Inferior parietal cortex (tissue), 1 donor: ENCODE data around the gene CROCC2.
A peak's percentile ranks its signal among the peaks of the same experiment; 100 is the strongest.

Source experiments
- DNase-seq: peaks from one replicate; pipeline ENCODE4 v3.0.0-alpha.2; 2016; ENCODE audit errors: extremely low spot score

The CROCC2 gene

DNA sequence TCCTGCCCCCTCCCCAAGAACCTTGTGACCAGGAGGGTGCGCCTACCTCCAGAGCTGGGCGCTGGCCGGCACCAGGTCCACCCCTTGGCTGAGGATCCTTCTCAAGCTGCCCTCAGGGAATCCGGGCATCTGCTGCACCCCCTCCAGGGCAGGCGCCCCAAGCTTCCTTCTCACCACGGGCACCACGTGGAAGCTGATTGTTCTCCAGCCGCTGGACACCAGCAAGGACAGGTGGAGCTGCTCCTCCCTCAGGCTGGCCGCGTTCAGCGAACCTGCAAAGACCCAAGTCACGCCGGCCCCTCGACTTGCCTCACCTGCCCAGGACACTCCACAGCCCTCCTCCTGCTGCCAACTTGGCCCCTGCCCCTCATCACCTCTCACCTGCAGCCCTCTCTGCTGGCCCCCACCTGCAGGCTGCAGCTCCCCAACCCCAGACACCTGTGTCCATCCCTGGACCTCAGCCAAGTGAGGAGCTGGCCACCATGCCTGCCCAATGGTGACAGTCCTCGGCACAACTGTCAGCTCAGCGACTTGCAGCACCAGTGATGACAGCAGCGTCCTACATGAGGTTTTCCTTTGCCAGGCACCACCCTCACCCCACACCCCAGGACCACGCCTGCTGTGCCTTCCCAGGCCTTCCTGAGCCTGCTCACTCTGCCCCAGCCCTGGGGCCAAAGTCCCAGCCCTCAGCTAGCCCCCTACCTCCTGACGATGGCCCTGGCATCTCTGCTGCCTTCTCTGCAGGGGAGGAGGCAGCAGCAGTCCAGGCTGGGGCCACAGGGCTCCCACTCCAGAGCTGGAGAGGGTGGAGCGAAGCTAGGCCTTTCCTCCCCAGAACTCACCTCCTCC, 14.4 kb upstream of the CROCC2 start:
- no peak for DNase-seq

DNA sequence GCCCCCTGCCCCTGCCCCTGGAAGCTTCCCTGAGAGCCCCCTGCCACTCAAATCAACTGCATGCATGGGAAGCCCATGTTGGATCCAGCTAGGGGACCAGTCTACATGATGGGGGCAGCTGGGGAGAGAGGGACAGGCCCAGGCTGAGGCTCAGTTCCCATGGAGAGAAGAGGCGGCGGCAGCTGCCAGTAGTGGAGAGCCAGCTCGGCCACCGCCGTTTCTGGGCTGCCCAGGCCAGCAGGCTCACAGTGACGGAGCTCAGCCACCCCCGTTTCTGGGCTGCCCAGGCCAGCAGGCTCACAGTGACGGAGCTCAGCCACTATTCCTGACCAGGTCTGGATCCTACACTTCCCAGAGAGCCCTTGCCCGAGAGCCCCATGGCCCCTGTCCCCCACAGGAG, 13.8 kb upstream of the CROCC2 start:
- DNase-seq = no peak

DNA sequence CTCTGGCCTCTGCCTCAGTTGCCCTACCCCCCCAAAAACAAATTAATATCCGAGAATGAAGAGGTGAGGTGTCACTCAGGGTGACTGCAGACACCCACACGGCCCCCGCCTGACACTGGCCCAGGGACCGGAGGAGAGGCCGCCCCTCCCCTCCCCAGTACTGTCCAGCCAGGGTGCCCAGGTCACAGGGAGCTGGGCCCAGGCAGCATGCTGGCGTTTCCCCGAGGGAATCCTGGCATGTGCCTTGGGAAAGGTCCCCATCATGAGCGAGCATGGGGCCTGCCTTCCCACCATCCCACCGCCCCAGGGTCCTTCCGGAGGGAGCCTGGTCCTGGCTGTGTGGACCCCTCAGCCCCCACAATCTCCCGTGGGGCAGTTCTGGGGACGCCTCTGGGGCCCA, 13.2 kb upstream of the CROCC2 start:
- DNase-seq = no peak

DNA sequence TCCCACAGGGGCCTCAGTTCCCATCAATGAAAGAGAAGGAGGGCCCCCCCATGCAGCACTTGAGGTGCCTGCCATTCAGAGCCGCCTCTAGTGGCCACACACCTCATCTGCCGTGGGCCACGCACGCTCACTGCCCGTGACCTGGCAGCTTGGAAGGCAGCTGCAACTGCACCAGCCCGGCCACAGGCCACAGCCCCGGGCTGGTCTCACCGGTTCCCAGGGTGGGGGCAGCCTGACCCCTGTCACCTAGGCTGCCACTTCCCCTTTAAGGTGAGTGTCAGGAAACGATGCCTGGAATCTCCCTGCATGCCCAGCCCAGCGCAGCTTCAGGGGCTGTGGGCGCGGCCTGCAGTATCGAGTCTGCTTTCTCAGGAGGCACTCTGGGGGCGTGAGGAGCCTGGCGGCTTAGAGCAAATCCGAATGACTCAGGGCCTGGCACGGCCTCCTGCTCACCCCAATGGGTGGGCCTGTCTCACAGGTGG, 12.7 kb upstream of the CROCC2 start:
- DNase-seq = no peak

DNA sequence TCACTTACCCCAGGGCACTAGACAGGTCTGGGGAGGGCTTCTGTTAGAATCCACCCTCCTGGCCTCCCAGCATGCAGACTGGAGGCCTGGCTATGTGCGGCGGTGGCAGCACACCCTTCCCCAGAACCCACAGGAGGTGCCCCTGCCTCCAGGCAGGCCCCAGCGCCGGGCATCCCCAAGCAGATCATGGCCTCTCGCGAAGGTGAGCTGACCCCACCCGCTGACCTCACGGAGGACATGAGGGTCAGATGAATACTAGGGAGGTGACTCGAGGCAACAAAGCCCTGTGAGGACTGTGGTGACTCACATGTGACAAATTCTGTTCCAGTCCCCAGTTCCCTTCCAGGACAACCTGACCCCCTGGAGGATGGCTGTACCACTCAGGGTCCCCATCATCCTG, 12.1 kb upstream of the CROCC2 start:
- DNase-seq = no peak

DNA sequence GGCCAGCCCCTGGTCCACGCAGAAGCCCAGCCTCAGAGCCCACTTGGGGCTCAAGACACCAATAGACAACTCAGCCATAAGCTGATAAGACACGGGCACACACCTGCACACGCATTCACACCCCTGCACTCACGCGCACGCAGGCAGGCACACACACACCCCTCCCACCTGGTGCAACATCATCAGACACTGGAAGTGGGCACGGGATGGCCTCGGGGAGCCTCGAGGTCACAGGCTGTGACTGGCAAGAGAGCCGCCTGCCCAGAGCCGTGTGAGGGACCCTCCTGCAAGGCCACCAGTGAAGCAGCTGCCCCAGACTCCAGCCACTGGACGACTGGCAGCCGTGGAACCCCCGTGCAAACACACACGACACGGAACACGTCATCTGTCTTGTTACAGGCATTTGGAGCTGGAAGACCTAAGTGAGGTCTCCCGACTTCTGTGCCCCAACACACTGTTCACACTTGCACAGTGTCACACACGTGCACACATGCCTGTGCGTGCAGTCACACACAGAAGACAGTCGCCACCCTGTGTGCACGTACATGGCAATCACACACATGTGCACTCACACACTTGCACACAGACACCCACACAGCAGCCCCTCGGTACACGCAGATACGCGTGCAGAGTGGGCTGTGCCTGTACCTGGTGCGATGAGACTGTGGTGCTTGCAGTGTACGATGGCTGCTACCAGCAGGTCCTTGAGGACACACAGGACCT, 11.1 kb upstream of the CROCC2 start:
- no peak for DNase-seq

DNA sequence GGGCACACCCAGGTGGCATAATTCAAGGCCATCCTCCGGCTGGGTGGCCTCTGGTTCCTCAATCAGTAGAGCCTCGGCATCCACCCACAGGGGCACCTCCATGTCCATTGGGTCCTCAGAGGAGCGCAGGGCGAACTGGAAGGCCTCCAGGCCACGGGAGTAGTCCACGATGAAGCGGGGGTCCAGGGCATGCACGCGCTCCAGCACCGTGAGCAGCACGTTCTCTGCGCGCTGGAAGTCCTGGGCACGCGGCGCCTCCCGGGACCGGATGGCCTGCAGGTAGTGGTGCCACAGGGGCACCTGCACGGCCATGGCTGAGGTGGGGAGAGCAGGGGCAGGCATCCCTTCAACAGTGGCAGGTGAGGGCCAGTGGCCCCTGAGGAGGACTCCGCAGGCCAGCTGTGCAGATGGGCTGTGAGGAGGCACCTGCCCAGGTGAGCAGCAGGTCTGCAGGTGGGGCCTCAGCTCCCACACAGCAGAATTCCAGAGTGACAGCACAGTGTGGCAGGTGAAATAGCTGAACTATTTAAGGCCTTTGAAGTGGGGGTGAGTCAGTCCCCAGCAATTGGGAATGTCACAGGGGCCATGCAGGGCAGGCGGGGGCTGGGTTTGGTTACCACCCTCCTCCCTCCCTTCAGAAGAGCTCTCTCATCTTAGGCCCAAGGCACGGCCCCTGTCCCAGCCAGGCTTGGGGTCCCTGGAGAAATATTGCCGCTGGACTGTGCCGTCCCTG, 10.3 kb upstream of the CROCC2 start, which contains the start of gene MAB21L4:
TSS of gene MAB21L4 (minus strand) at position 501 of the 733 bp plus-strand sequence. CDS start at position 342, 159 bp downstream.
- no peak for DNase-seq

DNA sequence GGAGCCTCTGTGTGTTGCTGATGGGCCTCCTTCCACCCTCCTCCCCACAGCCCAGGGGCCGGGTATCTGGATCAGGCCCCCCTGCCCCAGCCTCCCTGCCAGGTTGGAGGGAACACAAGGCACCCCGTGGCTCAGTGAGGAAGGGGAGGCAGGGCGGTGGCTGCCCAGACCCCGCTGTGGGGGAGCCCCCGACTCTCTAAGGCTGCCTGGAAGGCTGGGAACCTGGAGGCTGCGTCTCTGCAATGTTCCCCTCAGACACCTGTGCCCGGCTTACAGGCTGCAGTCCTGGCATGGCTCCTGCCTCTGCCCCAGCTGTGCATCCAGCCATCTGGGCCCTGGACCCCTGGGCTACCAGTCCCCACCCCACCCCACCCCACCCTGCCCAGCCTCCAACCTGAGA, 9.7 kb upstream of the CROCC2 start:
- no peak for DNase-seq

DNA sequence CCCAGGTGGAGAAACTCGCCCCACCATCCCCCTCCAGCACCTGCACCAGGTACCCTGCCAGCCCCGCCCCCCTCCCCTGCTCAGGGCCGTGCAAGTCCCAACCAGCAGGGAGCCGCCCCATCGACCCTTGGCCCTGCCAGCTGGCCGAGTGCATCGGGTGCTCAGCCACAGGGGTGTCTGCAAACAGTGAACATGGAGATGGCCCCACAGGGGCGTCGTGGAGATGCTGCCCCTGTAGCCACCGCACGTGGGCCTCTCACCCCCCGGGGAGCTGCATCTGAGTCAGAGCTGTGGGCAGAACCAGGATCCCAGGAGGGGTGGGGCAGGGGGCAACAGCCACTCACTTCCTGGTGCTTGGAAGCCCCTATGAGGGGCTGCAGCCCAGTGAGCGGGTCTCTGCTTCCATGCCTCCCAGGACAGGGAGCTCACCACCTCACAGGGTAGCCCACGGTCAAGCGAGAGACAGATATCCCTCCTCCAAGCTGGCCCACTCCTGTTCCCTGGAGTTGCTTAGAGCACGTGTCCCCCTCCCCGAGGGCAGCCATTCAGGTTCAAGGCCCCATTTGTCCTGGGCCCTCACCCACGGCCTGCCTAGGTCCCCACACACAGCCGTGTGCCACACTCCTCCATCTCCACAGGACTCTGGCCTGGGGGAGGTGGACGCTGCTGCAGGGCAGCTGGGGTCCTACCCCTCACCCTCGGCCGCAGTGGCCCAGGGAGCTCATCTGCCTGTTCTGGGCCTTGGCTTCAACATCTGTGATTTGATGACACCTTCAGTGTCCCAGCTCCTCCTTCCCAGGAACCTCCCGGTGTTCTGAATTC, 9.1 kb upstream of the CROCC2 start:
- DNase-seq = no peak

DNA sequence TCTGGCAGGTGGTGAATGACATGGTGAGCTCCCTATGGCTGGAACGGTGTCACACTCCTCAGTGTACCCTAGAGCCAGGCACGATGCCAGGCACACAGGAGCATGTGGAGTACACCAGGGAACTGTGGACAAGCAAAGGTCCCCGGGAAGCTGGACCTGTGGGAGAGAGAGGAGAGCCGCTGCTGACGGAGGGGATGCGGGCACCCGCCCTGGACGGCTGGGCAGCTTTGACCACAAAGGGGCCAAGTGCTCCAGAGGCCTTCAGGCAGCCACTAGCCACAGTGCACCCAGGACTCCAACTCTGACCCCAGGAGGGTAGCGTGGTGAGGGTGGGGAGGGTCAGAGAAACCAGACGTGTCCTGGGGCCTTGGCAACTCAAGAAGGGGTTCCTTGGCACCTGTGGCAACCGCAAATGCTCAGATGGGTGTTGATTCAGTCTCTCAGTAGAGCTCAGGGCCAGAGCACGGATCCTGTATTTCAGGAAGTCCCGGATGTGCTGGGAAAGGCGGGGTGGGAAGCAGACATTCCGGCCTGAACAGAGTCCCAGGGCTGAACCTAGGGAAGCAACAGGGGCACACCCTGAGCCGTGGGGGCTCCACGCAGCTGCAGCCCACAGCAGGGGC, 7.9 kb upstream of the CROCC2 start:
- peak; percentile 8 for DNase-seq

DNA sequence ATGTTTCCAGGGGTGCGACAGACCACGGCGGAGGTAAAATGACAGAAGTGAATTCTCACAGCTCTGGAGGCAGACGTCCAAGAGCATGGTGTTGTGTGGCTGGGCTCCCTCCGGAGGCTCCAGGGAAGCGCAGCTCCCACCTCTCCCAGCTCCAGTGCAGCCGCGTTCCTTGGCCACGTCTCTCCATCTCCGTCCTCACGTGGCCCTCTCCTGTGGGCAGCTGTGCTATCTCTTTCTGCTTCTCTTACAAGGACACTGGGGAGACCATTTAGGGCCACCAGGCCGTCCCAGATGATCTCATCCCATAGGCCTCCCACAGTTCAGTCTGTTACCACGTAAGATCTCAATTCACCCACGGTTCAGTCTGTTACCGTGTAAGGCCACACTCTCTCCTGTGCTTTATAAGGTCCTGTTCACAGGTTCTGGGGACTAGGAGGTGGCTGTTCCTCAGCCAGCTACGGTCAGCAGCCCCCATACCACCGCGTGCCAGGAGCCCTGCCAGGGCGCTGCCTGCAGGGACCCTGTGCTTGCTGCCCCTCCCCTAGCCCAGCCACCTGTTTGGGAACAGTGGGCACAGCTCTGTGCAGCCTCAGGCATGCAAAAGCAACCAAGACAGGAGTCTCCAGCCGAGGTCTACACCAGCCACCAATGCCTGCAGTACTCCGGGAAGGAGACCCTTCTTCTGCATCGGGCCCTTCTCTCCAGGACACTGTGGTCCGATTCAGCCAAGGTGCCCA, 7.2 kb upstream of the CROCC2 start:
- peak; percentile 9 for DNase-seq

DNA sequence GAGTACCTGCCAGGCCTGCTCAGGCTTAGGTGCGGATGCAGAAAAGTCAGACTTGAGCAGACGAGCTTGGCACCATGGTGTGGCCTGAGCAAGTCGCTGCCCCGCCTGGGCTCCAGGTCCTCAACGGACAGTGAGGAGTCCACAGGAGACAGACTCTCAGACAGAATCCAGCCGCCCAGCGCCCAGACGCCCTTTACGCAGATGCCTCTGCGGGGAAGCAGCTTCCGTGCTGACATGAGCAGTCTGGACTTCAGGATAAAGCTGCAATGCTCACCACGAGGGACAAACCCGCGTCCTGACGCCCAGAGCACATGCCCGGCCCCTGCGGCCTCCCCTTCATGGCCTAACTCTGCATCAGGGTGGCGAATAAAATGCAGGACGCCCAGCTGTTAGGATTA, 6.7 kb upstream of the CROCC2 start:
- no peak for DNase-seq

DNA sequence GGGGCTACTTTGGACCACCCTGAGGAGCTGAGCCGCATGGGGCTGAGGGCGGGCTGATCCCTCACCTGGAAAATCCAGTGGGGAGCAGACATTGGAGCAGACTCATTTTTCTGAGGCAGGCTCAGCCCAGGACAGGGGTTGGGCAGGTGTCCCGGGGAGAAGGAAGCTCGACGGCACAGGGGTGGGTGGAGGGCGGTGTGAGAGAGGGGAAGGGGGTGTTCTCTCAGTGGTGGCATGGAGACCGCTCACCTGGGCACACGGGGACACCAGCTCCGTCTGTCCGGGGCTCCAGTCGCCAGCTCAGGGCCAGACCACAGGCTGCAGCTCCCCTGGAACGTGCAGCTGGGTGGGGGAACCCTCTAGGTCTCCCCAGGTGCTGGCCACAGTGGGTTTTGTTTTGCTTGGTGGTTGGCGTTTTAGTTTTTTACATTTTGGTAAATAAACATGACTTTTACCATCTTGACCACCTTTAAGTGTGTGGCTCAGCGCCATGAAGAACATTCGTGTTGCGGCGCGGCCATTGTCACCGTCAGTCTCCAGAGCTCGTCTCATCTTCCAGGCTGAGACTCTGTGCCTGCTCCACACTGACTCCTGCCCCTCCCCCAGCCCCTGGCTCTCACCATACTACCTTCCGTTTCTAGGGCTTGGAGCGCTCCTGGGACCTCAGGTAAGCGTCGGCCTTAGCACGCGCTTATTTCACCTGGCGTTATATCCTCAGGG, 5.8 kb upstream of the CROCC2 start:
- DNase-seq = no peak

DNA sequence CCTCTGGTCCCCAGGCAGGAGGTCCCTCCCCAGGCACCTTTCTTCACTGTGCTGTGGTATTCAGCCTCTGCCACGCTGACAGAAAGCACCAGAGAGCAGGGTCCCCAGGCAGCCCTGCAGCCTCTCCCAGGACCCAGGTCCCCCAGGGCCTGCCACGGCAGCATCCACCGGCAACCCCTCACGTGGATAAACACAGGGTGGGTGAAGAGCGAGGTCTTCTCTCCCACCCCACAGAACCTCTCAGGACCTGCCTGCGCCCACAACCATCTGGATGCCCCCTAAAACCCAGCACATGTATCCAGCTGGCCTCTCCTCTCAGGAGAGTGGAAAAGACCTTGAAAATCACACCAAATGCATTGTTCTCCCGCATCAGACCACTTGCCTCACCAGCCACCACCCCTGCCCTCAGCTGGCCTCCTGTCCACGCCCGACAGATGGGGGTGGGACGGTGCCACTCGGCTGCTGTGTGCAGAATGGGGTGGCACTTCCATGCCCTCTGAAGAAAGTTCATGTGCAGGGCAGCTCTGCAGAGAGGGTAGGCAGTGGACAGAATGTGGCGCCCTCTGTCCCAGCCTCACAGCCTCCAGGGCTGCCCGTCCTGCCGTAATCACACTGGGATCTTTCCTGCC, 4.0 kb upstream of the CROCC2 start:
- no peak for DNase-seq

DNA sequence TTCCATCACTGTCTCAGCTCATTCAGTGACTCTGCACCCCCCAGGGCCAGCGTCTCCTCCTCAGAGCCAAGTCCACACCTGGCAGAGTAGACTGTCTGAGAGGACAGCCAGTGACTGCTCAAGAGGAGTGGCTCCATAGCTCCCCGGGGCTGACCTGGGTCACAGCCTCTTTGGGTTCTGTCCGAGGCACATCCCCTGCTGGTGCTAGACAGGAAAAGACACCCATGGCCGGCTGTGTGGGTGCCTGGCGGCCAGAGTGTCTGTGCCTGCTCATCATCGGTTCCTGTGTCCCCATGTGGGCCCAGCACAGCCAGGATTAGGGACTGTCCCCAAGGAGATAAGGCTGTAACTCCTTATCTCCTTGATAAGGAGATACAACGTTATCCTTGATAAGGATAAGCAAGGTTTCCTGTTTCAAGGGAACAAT, 3.5 kb upstream of the CROCC2 start:
- no peak for DNase-seq

DNA sequence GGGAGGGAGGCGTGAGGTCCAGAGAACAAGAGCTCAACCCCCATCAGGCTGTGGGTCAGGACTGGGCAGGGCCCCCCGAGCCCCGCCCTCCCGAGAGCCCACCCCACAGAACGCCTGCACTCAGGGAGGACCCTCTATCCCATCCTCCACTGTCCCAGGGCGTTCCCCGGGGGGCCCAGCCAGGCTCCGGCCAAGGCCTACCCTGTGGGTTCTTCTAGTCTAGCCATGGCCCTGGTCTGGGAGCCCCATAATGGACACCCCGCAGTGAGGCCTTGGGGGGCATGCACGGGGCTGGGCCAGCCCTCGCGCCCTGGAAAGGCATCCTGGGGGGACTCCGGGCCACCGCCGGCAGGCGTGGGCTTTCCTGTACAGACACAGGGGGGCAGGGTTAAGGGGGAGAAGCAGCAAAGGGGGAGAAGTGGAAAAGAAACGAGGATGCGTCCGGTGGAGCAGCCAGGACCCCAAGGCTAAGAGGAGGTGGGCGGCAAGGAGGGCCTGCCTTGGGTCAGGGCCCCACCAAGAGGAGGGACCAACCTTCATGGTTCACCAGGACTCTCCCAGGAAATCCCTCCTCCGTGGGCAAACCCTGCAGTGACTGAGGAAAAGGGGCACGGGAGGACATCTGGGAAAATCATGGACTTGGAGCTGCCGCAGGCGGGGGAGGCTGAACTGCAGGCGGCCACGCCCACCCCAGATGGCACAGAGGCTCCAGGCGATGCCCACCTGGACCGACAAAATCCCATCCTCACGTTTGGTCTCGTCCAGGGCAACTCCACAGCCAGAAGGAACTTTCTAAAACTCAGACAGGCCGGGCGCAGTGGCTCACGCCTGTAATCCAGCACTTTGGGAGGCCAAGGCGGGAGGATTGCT, 2.7 kb upstream of the CROCC2 start:
- no peak for DNase-seq

DNA sequence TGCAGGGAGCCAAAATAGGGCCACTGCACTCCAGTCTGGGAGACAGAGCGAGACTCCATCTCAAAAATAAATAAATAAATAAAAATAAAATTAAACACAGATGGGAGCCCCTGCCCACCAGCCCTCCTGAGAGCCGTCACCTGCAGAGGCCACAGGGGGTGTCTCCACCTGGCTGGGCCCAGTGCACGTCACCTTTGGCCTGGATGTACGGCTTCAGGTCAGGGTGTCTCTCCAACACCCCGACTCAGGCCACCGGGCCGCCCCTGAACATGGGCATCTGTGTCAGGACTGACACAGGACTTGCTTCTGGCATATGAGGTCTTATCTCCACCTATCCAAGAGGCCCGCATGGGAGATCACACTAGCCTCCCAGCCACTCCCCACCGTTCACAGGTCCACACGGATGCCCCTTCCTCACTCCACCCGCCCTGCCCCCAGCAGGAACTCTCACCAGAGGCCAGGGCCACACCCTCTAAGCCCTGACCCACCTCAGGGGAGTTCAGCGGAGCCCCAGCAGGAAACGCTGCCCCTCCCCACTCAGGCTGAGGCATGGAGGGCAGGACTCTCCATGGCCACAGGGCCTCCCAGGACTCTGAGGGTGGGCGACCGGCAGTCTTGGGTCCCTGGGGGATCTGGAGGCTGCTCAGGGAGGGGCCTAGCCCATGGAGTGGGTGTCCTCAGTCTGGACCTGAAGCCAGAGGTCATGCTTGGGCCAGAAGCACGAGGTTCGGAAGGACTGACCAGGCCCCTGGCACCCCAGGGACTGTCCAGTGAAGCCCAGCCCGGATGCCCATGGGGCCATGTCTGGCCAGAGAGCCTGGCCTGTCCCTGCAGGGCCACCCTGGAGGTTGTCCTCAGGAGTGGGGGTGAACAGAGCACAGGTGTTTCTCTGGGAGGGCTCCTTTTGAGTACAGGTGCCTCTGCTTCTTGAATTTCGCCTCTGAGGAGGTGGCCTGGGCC, 1.6 kb upstream of the CROCC2 start:
- DNase-seq = no peak
